Tibial nerve (tissue), 4 donors: ENCODE results near the gene EXOC6B.

ENCODE experiments used
- EP300 ChIP-seq, 2 donors: sonication (generic); formaldehyde crosslinking; IDR thresholded peaks; one replicate each; pipeline ENCODE4 v1.6.1; 2017; ENCODE audit warnings: antibody characterized with exemption in 2 of 2, mild to moderate bottlenecking in 1 of 2
- TF ChIP-seq, protein P1 (sequence below), 5 experiments: fragments of 200-600 bp in 3 of 5; fragments of 450-650 bp in 2 of 5; sonication (generic) in 3 of 5; IDR thresholded peaks; one replicate each; pipeline ENCODE4 v1.5.1; 2016 to 2019; ENCODE audit warnings: antibody characterized with exemption in 5 of 5, mild to moderate bottlenecking in 3 of 5, moderate library complexity in 2 of 5

DNA sequence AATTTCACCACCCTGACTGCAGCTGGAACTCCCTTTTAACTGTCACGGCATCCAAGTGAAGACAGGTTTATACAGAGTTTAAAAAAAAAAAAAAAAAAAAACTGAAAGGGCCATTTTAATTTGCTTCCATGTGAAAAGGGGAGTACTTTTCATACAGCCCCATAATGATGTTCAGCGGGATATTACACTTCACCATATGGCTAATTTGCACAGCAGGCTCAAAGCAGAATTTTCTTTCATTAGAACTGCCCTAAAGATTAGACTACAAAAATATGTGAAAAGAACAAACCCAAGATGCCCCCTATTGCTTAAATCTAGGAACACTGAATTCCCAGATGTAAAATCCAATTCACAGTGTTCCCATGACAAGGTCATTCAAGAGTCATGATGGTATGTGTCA is 301.8 kb downstream of the EXOC6B start:
- TF ChIP-seq, protein P1, sequence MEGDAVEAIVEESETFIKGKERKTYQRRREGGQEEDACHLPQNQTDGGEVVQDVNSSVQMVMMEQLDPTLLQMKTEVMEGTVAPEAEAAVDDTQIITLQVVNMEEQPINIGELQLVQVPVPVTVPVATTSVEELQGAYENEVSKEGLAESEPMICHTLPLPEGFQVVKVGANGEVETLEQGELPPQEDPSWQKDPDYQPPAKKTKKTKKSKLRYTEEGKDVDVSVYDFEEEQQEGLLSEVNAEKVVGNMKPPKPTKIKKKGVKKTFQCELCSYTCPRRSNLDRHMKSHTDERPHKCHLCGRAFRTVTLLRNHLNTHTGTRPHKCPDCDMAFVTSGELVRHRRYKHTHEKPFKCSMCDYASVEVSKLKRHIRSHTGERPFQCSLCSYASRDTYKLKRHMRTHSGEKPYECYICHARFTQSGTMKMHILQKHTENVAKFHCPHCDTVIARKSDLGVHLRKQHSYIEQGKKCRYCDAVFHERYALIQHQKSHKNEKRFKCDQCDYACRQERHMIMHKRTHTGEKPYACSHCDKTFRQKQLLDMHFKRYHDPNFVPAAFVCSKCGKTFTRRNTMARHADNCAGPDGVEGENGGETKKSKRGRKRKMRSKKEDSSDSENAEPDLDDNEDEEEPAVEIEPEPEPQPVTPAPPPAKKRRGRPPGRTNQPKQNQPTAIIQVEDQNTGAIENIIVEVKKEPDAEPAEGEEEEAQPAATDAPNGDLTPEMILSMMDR (IDR thresholded peaks at IDR 0.05) = no peak
- no peak for TF ChIP-seq EP300 (IDR thresholded peaks at IDR 0.05)
